Measurements from ENCODE around the gene EPHA6.

DNA sequence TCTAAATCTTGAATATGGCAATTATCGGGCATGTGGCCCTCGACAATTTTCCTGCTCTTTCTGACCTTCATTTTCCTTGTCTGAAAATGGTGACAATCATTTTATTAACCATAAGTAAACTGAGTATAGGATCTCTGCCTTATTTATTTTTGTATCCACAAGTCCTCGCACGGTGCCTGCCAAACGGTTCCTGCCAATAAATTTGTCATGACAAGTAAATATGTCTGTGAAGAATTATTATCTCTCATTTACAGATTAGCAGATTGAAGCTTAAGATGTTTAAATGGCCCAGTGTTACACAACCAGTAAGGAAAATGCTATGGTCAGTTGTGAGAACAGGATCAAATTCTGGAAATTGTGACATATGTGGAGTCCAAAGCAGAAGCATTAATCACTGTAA lies 884.3 kb downstream of the EPHA6 start:
- TF ChIP-seq ZFP30 (CRISPR knock-in tag; IDR thresholded peaks at IDR 0.05; ENCODE audit: borderline replicate concordance) (no peak), PHF20 (IDR thresholded peaks at IDR 0.05; ENCODE audit: partially characterized antibody) (no peak), JUNB (CRISPR knock-in tag; conservative IDR thresholded peaks at IDR 0.05) (no peak), EP300 (IDR thresholded peaks at IDR 0.05; ENCODE audit: low read length) (no peak), ATF7 (IDR thresholded peaks at IDR 0.05) (no peak), CTCF (IDR thresholded peaks at IDR 0.05 in 2 of 3, conservative IDR thresholded peaks at IDR 0.05 in 1 of 3; ENCODE audit: insufficient read depth in 2 of 3, low read depth in 1 of 3, low read length in 3 of 3) (no peak), ATF3 (IDR thresholded peaks at IDR 0.05) (no peak), ATF3 (CRISPR knock-in tag; conservative IDR thresholded peaks at IDR 0.05) (no peak)

All from K562 (cell line).